Aorta (tissue), 5 donors: ENCODE data around the gene PTPN5. TPM values are rescaled to one million over a fixed set of nuclear protein-coding genes. Genes with fewer than 3 reads are reported as not detected.
A peak's percentile ranks its signal among the peaks of the same experiment; 100 is the strongest.

Source experiments
- ATAC-seq: fragments of 200-7000 bp; cut with Tn5 transposase; one replicate; pipeline ENCODE4 v1.9.1; 2022; ENCODE audit warnings: moderate library complexity; ENCODE audit not compliant: low FRiP score
- DNase-seq, 2 donors: peaks; one replicate each; pipeline ENCODE4 v3.0.0-alpha.2; 2020
- H3K27ac ChIP-seq, 2 donors: one replicate each; pipeline ENCODE4 v1.5.1; 2013; ENCODE audit warnings: low read length in 2 of 2, mild to moderate bottlenecking in 2 of 2, moderate library complexity in 2 of 2, control low read depth in 1 of 2, inconsistent platforms in 1 of 2, low read depth in 1 of 2
- H3K27me3 ChIP-seq, 2 donors: one replicate each; pipeline ENCODE4 v1.6.1; 2013; ENCODE audit warnings: control low read depth in 1 of 2, low read length in 1 of 2, mild to moderate bottlenecking in 1 of 2, moderate library complexity in 1 of 2; ENCODE audit not compliant: insufficient read depth in 2 of 2, control insufficient read depth in 1 of 2
- H3K36me3 ChIP-seq, 2 donors: one replicate each; pipeline ENCODE4 v1.6.1; 2013; ENCODE audit warnings: control low read depth in 1 of 2, low read length in 1 of 2, mild to moderate bottlenecking in 1 of 2; ENCODE audit not compliant: insufficient read depth in 2 of 2, control insufficient read depth in 1 of 2
- H3K4me1 ChIP-seq, 2 donors: one replicate each; pipeline ENCODE4 v1.6.1; 2013; ENCODE audit warnings: low read length in 2 of 2, control low read depth in 1 of 2, mild to moderate bottlenecking in 1 of 2, moderate library complexity in 1 of 2; ENCODE audit not compliant: insufficient read depth in 2 of 2, control insufficient read depth in 1 of 2
- H3K4me3 ChIP-seq, 2 donors: one replicate each; pipeline ENCODE4 v1.5.1; 2013; ENCODE audit warnings: low read length in 2 of 2, control low read depth in 1 of 2, mild to moderate bottlenecking in 1 of 2
- H3K9me3 ChIP-seq: one replicate; pipeline ENCODE4 v1.6.1; 2013; ENCODE audit warnings: mild to moderate bottlenecking, low read length; ENCODE audit not compliant: control insufficient read depth
- WGBS, 2 donors: extraction: QIAGEN DNeasy Blood & Tissue Kit; methylation state at CpG; one replicate each; pipeline ENCODE4 v1.1.7; 2013; 5-methylcytosine and 5-hydroxymethylcytosine counted together
- intact Hi-C, 2 donors: fragments of 100-400 bp; cut with DNase I; formaldehyde crosslinking; loops; one replicate each; pipeline versions ENCODE4 v1.14.2 to v1.15.0; 2022
- polyA plus RNA-seq, 2 donors: library from polyadenylated mRNA; stranded (reverse); fragments of 200-250 nt; gene quantifications; one replicate each; pipeline ENCODE4 v1.2.3, GENCODE V29; 2013
- total RNA-seq, 2 donors: library from RNA; stranded (reverse); fragmentation: NEBNext Ultra II Directional; extraction: Animal tissue kit (Norgen Biotek cat#: 25700); gene quantifications; one replicate each; pipeline ENCODE4 v1.2.1, GENCODE V29; 2021
- donor health status: healthy with polysubstance abuse.
- donor health status: Bipolar disorder and iron deficiency.
- donor health status: DM: no; HTN: no; CAD: no.
- donor health status: DM: no; HTN: no; CAD: no.
- donor health status: DM: yes; HTN: yes; CAD: no.

PTPN5 gene
- total and polyA plus RNA-seq, 4 donors, result 1.5 to 2.1 TPM; not detected in 2

- no peaks in the 10 kb centered on the region for H3K4me1 ChIP-seq
- no peak for DNase-seq
- no peak for ATAC-seq
- H3K9me3 ChIP-seq, result no peaks in the 10 kb centered on the region
- no peaks in the 10 kb centered on the region for H3K27me3 ChIP-seq
- WGBS, 2 donors, result 78 to 83% methylated on average over 4 of the region's 4 CpGs
- no peak overlapping the region for H3K27ac ChIP-seq
- intact Hi-C loops, result no loop called here
- H3K36me3 ChIP-seq, result no peaks in the 10 kb centered on the region
- no peak overlapping the region for H3K4me3 ChIP-seq
Observed at GRCh38 chr11:18739685-18740084, 51.9 kb downstream of the PTPN5 start.

GRCh38 chr11:18737642-18738041 is 54.0 kb downstream of the PTPN5 start:
- Histone ChIP-seq H3K4me3 (no peak overlapping the region), H3K27me3 (no peaks in the 10 kb centered on the region), H3K4me1 (no peaks in the 10 kb centered on the region), H3K9me3 (no peaks in the 10 kb centered on the region), H3K27ac (no peak overlapping the region), H3K36me3 (no peaks in the 10 kb centered on the region)
- DNase-seq (no peak), ATAC-seq (no peak)
- intact Hi-C loops, result no loop called here
- WGBS, 2 donors, result 85 to 90% methylated on average over 8 of the region's 8 CpGs

GRCh38 chr11:18736590-18737148 is 54.9 kb downstream of the PTPN5 start:
- H3K27me3 ChIP-seq, result no peaks in the 10 kb centered on the region
- no peaks in the 10 kb centered on the region for H3K9me3 ChIP-seq
- 51 to 55% methylated on average over 10 of the region's 10 CpGs for WGBS, 2 donors
- no peak overlapping the region for H3K27ac ChIP-seq
- no peak for ATAC-seq
- intact Hi-C loops, result no loop called here
- no peaks in the 10 kb centered on the region for H3K36me3 ChIP-seq
- no peak for DNase-seq
- H3K4me1 ChIP-seq, result no peaks in the 10 kb centered on the region
- H3K4me3 ChIP-seq, result no peak overlapping the region

- DNase-seq, result no peak
- H3K4me1 ChIP-seq, result no peaks in the 10 kb centered on the region
- intact Hi-C loops, result no loop called here
- no peak for ATAC-seq
- H3K9me3 ChIP-seq, result no peaks in the 10 kb centered on the region
- WGBS, 2 donors, result 89 to 90% methylated on average over 16 of the region's 16 CpGs
- H3K36me3 ChIP-seq, result no peaks in the 10 kb centered on the region
- no peak overlapping the region for H3K27ac ChIP-seq
- H3K4me3 ChIP-seq, result no peak overlapping the region
- no peaks in the 10 kb centered on the region for H3K27me3 ChIP-seq
Observed at GRCh38 chr11:18733202-18733601, 58.4 kb downstream of the PTPN5 start.

- Histone ChIP-seq H3K4me3 (no peak overlapping the region), H3K9me3 (no peaks in the 10 kb centered on the region), H3K4me1 (no peaks in the 10 kb centered on the region), H3K27me3 (no peaks in the 10 kb centered on the region), H3K36me3 (no peaks in the 10 kb centered on the region), H3K27ac (no peak overlapping the region)
- intact Hi-C loops, result no loop called here
- ATAC-seq (peak; percentile 58), DNase-seq (peak; percentile 67 to 82)
- 73 to 76% methylated on average over 11 of the region's 11 CpGs for WGBS, 2 donors
Observed at GRCh38 chr11:18731949-18732821, 59.4 kb downstream of the PTPN5 start.

GRCh38 chr11:18731441-18731840 is 60.2 kb downstream of the PTPN5 start:
- intact Hi-C loops, result no loop called here
- no peak overlapping the region for H3K27ac ChIP-seq
- DNase-seq (no peak), ATAC-seq (no peak)
- WGBS, 2 donors, result 89 to 91% methylated on average over 2 of the region's 2 CpGs
- H3K4me1 ChIP-seq, result no peaks in the 10 kb centered on the region
- H3K4me3 ChIP-seq, result no peak overlapping the region
- no peaks in the 10 kb centered on the region for H3K27me3 ChIP-seq
- no peaks in the 10 kb centered on the region for H3K36me3 ChIP-seq
- no peaks in the 10 kb centered on the region for H3K9me3 ChIP-seq

- 87 to 90% methylated on average over 9 of the region's 9 CpGs for WGBS, 2 donors
- H3K27ac ChIP-seq, result no peak overlapping the region
- intact Hi-C loops, result no loop called here
- H3K4me1 ChIP-seq, result no peaks in the 10 kb centered on the region
- H3K9me3 ChIP-seq, result no peaks in the 10 kb centered on the region
- no peak overlapping the region for H3K4me3 ChIP-seq
- H3K36me3 ChIP-seq, result no peaks in the 10 kb centered on the region
- ATAC-seq, result no peak
- no peaks in the 10 kb centered on the region for H3K27me3 ChIP-seq
- DNase-seq, result no peak
Observed at GRCh38 chr11:18730020-18730419, 61.6 kb downstream of the PTPN5 start.

GRCh38 chr11:18729426-18729825 is 62.2 kb downstream of the PTPN5 start:
- Histone ChIP-seq H3K9me3 (no peaks in the 10 kb centered on the region), H3K27me3 (no peaks in the 10 kb centered on the region), H3K4me3 (no peak overlapping the region), H3K4me1 (no peaks in the 10 kb centered on the region), H3K36me3 (no peaks in the 10 kb centered on the region), H3K27ac (no peak overlapping the region)
- no peak for DNase-seq
- intact Hi-C loops, result no loop called here
- WGBS, 2 donors, result 89 to 91% methylated on average over 16 of the region's 16 CpGs
- no peak for ATAC-seq

GRCh38 chr11:18728658-18729057 is 62.9 kb downstream of the PTPN5 start:
- H3K27me3 ChIP-seq, result no peaks in the 10 kb centered on the region
- DNase-seq (no peak), ATAC-seq (no peak)
- no peak overlapping the region for H3K27ac ChIP-seq
- no peak overlapping the region for H3K4me3 ChIP-seq
- H3K36me3 ChIP-seq, result no peaks in the 10 kb centered on the region
- 91 to 94% methylated on average over 13 of the region's 13 CpGs for WGBS, 2 donors
- H3K9me3 ChIP-seq, result no peaks in the 10 kb centered on the region
- intact Hi-C loops, result no loop called here
- H3K4me1 ChIP-seq, result no peaks in the 10 kb centered on the region
